ENCODE measurements around the gene PRSS12. TPM values are rescaled to one million over a fixed set of nuclear protein-coding genes. Genes with fewer than 3 reads are reported as not detected.

The PRSS12 gene
- polyA plus RNA-seq, 1 of the 3 experiments (the other 2 are of a cell fraction), result 137 TPM

DNA sequence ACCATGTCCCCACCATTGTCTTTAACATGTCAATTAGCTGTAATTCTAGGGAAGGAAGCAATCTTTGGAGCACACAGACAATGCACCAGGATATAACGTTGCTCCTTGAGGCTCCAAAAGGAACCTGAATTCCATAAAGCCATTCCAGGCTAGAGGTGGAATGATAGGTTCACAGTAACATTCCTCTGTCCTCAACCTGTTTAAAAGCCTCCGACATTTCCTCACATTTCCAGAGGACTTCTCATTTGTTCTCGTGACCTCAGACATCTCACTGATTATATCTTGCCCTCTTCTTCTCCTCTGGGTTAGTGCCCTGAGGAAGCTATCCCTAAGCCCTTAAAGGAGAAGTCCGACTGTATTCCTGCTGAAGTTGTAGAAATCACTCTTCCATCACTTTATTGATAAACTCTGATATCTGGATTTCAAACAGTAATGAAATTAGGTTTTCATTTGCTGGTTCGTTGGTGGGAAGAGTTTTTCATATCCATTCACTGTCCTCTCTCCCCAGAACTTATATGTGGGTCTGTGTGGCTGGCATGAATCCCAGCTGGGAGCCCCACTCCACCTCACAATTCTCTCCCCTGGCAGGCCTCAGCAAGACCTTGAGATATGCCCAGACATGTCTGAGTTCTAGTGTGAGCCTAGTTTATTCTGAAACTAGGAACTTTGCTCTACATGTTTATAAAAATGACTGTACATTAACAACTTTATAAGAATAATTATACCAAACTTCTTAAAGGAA, 44.2 kb upstream of the PRSS12 start:
- H3K4me2 ChIP-seq, result no peak overlapping the region
- peaks cover 19 to 22% of the 10 kb centered on the region in 2 experiments; a peak in 3 of 4 replicates for H3K4me1 ChIP-seq (ENCODE audit: control insufficient read depth in 1 of 2, insufficient read depth in 2 of 2, low read depth in 1 of 2, low read length in 1 of 2)
- H3K9me2 ChIP-seq, result no peaks in the 10 kb centered on the region
- H3K9me3 ChIP-seq, result no peaks in the 10 kb centered on the region
- H3K36me3 ChIP-seq (replicated peaks in 1 of 2; ENCODE audit: control insufficient read depth in 1 of 2, insufficient read depth in 2 of 2, low read length in 1 of 2), result no peaks in the 10 kb centered on the region
- H3F3A ChIP-seq (replicated peaks; ENCODE audit: insufficient read depth), result no peaks in the 10 kb centered on the region
- H3K27ac ChIP-seq (ENCODE audit: low read depth in 2 of 2, low read length in 1 of 2), result peak overlapping the region in 1 of 2 experiments; percentile 69; a peak in 2 of 4 replicates
- POLR2A ChIA-PET, result no interaction called here
- peak overlapping the region; percentile 76 for H2AFZ ChIP-seq (ENCODE audit: low read depth)
- H3K4me3 ChIP-seq (ENCODE audit: low read depth in 2 of 2, low read length in 1 of 2), result no peak overlapping the region
- H4K20me1 ChIP-seq (ENCODE audit: insufficient read depth), result no peaks in the 10 kb centered on the region
- H3K79me2 ChIP-seq (ENCODE audit: insufficient read depth), result no peaks in the 10 kb centered on the region
- H3K27me3 ChIP-seq (ENCODE audit: insufficient read depth), result no peaks in the 10 kb centered on the region
- H3K9ac ChIP-seq, result no peak overlapping the region
- TF ChIP-seq NFIC (IDR thresholded peaks at IDR 0.05; ENCODE audit: borderline replicate concordance) (no peak), MEF2A (IDR thresholded peaks at IDR 0.05; ENCODE audit: borderline replicate concordance, low read depth) (no peak), YY1 (IDR thresholded peaks at IDR 0.05; ENCODE audit: low read depth) (no peak), CHD2 (IDR thresholded peaks at IDR 0.05; ENCODE audit: low read length, partially characterized antibody) (no peak), SMC3 (IDR thresholded peaks at IDR 0.05; ENCODE audit: low read depth, low read length) (no peak), JUND (IDR thresholded peaks at IDR 0.05) (no peak), FOSL2 (IDR thresholded peaks at IDR 0.05; ENCODE audit: borderline replicate concordance, low read depth) (no peak), EP300 (IDR thresholded peaks at IDR 0.05; ENCODE audit: borderline replicate concordance in 1 of 2, low read depth in 1 of 2, low read length in 1 of 2) (no peak), GABPA (IDR thresholded peaks at IDR 0.05; ENCODE audit: low read depth) (no peak), RCOR1 (IDR thresholded peaks at IDR 0.05; ENCODE audit: low read length) (no peak), RAD21 (IDR thresholded peaks at IDR 0.05; ENCODE audit: low read length) (no peak), POLR2AphosphoS5 (IDR thresholded peaks at IDR 0.05; ENCODE audit: low read depth, low read length) (no peak), NRF1 (IDR thresholded peaks at IDR 0.05; ENCODE audit: low read depth, low read length) (no peak), ELF1 (IDR thresholded peaks at IDR 0.05) (no peak), RFX5 (IDR thresholded peaks at IDR 0.05; ENCODE audit: low read length) (no peak), FOXM1 (IDR thresholded peaks at IDR 0.05; ENCODE audit: low read depth) (no peak)
- TF ChIP-seq, protein P1, sequence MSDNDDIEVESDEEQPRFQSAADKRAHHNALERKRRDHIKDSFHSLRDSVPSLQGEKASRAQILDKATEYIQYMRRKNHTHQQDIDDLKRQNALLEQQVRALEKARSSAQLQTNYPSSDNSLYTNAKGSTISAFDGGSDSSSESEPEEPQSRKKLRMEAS (IDR thresholded peaks at IDR 0.05; ENCODE audit: low read depth), result no peak
- TF ChIP-seq, protein P2, sequence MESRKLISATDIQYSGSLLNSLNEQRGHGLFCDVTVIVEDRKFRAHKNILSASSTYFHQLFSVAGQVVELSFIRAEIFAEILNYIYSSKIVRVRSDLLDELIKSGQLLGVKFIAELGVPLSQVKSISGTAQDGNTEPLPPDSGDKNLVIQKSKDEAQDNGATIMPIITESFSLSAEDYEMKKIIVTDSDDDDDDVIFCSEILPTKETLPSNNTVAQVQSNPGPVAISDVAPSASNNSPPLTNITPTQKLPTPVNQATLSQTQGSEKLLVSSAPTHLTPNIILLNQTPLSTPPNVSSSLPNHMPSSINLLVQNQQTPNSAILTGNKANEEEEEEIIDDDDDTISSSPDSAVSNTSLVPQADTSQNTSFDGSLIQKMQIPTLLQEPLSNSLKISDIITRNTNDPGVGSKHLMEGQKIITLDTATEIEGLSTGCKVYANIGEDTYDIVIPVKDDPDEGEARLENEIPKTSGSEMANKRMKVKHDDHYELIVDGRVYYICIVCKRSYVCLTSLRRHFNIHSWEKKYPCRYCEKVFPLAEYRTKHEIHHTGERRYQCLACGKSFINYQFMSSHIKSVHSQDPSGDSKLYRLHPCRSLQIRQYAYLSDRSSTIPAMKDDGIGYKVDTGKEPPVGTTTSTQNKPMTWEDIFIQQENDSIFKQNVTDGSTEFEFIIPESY (IDR thresholded peaks at IDR 0.05; ENCODE audit: borderline replicate concordance, low read depth), result no peak
- TF ChIP-seq, protein P3, sequence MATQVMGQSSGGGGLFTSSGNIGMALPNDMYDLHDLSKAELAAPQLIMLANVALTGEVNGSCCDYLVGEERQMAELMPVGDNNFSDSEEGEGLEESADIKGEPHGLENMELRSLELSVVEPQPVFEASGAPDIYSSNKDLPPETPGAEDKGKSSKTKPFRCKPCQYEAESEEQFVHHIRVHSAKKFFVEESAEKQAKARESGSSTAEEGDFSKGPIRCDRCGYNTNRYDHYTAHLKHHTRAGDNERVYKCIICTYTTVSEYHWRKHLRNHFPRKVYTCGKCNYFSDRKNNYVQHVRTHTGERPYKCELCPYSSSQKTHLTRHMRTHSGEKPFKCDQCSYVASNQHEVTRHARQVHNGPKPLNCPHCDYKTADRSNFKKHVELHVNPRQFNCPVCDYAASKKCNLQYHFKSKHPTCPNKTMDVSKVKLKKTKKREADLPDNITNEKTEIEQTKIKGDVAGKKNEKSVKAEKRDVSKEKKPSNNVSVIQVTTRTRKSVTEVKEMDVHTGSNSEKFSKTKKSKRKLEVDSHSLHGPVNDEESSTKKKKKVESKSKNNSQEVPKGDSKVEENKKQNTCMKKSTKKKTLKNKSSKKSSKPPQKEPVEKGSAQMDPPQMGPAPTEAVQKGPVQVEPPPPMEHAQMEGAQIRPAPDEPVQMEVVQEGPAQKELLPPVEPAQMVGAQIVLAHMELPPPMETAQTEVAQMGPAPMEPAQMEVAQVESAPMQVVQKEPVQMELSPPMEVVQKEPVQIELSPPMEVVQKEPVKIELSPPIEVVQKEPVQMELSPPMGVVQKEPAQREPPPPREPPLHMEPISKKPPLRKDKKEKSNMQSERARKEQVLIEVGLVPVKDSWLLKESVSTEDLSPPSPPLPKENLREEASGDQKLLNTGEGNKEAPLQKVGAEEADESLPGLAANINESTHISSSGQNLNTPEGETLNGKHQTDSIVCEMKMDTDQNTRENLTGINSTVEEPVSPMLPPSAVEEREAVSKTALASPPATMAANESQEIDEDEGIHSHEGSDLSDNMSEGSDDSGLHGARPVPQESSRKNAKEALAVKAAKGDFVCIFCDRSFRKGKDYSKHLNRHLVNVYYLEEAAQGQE (IDR thresholded peaks at IDR 0.05; ENCODE audit: low read depth, low read length), result no peak
- TF ChIP-seq, protein P4, sequence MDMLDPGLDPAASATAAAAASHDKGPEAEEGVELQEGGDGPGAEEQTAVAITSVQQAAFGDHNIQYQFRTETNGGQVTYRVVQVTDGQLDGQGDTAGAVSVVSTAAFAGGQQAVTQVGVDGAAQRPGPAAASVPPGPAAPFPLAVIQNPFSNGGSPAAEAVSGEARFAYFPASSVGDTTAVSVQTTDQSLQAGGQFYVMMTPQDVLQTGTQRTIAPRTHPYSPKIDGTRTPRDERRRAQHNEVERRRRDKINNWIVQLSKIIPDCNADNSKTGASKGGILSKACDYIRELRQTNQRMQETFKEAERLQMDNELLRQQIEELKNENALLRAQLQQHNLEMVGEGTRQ (IDR thresholded peaks at IDR 0.05; ENCODE audit: borderline replicate concordance, low read depth, low read length), result no peak
- no peak for DNase-seq
- WGBS (ENCODE audit: low lambda C conversion rate), result 89% methylated on average over 5 of the region's 5 CpGs
- CTCF ChIA-PET, result no interaction called here
